Measurements from ENCODE around the gene TBC1D2B.
"Not testable (repeated sequence)": the region's sequence is repeated elsewhere in the genome, so short reads cannot be mapped to it uniquely, and the experiment has no call there.

Gene TBC1D2B

GRCh38 chr15:77976760-77977525 lies 100.6 kb downstream of the TBC1D2B start:
- DNase-seq (ENCODE audit: low spot score); POLR2A ChIA-PET (ENCODE audit: low non-redundant PET); H3K27ac ChIP-seq: not testable (repeated sequence)
- CTCF ChIA-PET, result interaction anchor here (1.1 kb wide), 1 partner anchor 10 kb away, joined by 3 read pairs; no protein-coding TSS in a partner anchor

- H3K27ac ChIP-seq; POLR2A ChIA-PET (ENCODE audit: low non-redundant PET); CTCF ChIA-PET; DNase-seq (ENCODE audit: low spot score): not testable (repeated sequence)
Measured at GRCh38 chr15:77976095-77976450, 101.4 kb downstream of the TBC1D2B start.

GRCh38 chr15:77975332-77976094 lies 102.0 kb downstream of the TBC1D2B start:
- ChIA-PET CTCF (no interaction called here), POLR2A (ENCODE audit: low non-redundant PET) (no interaction called here)
- DNase-seq (ENCODE audit: low spot score), result no peak
- no peak for TF ChIP-seq CTCF (conservative IDR thresholded peaks at IDR 0.05; ENCODE audit: low read depth)
- H3K27ac ChIP-seq, result peak overlapping the region; percentile 78; the same call in 1 of the 2 replicates

GRCh38 chr15:77974416-77975331 lies 102.8 kb downstream of the TBC1D2B start:
- peak overlapping the region; percentile 78 for H3K27ac ChIP-seq
- ChIA-PET CTCF (interaction anchor here (0.6 kb wide), 1 partner anchor 203 kb away, joined by 3 read pairs; no protein-coding TSS in a partner anchor), POLR2A (ENCODE audit: low non-redundant PET) (no interaction called here)
- no peak for DNase-seq (ENCODE audit: low spot score)
- no peak for TF ChIP-seq CTCF (conservative IDR thresholded peaks at IDR 0.05; ENCODE audit: low read depth)

GRCh38 chr15:77974098-77974414 lies 103.5 kb downstream of the TBC1D2B start:
- TF ChIP-seq CTCF (conservative IDR thresholded peaks at IDR 0.05; ENCODE audit: low read depth), result no peak
- CTCF ChIA-PET, result interaction anchor here (0.6 kb wide), 1 partner anchor 204 kb away, joined by 3 read pairs; no protein-coding TSS in a partner anchor
- DNase-seq (ENCODE audit: low spot score), result no peak
- H3K27ac ChIP-seq, result peak overlapping the region; percentile 78
- POLR2A ChIA-PET (ENCODE audit: low non-redundant PET), result no interaction called here

GRCh38 chr15:77973273-77974097 lies 104.0 kb downstream of the TBC1D2B start:
- DNase-seq (ENCODE audit: low spot score); CTCF ChIA-PET; POLR2A ChIA-PET (ENCODE audit: low non-redundant PET): not testable (repeated sequence)
- peak overlapping the region; percentile 78 for H3K27ac ChIP-seq

- H3K27ac ChIP-seq; CTCF ChIA-PET; DNase-seq (ENCODE audit: low spot score); POLR2A ChIA-PET (ENCODE audit: low non-redundant PET): not testable (repeated sequence)
Measured at GRCh38 chr15:77972706-77973105, 104.8 kb downstream of the TBC1D2B start.

- POLR2A ChIA-PET (ENCODE audit: low non-redundant PET); DNase-seq (ENCODE audit: low spot score); CTCF ChIA-PET: not testable (repeated sequence)
- peak overlapping the region; percentile 31; the same call in 1 of the 2 replicates for H3K27ac ChIP-seq
Measured at GRCh38 chr15:77971875-77972274, 105.6 kb downstream of the TBC1D2B start.

- CTCF ChIA-PET; POLR2A ChIA-PET (ENCODE audit: low non-redundant PET); H3K27ac ChIP-seq; DNase-seq (ENCODE audit: low spot score): not testable (repeated sequence)
Measured at GRCh38 chr15:77970813-77971360, 106.6 kb downstream of the TBC1D2B start.

All from RWPE1 (cell line).